Measurements from ENCODE around the gene HSD17B3.

Gene HSD17B3

DNA sequence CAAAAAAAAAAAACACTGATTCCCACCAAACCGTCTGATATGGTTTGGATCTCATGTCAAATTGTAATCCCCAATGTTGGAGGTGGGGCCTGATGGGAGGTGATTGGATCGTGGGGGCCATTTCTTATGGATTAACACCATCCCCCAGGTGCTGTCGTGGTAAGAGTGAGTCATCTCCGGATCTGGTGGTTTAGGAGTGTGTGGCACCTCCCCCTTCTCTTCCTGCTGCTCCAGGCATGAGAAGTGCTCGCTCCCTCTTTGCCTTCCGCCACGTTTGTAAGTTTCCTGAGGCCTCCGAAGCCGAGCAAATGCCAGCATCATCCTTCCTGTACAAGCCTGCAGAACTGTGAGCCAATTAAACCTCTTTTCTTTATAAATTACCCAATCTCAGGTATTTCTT lies 45.2 kb downstream of the HSD17B3 start:
- H4K20me1 ChIP-seq (ENCODE audit: insufficient read depth, low read length): no peaks in the 10 kb centered on the region
- 0 out of 2 replicates have a peak, but pooled peaks cover 3% of the 10 kb centered on the region for H3K27me3 ChIP-seq (ENCODE audit: insufficient read depth, low read length)
- no peak overlapping the region for H3K4me3 ChIP-seq (ENCODE audit: low read depth, low read length, poor library complexity, severe bottlenecking)
- H3K9me3 ChIP-seq (ENCODE audit: low read length): no peaks in the 10 kb centered on the region
- H3K27ac ChIP-seq (ENCODE audit: low read depth, low read length, poor library complexity, severe bottlenecking): no peak overlapping the region
- H2AFZ ChIP-seq (ENCODE audit: low read length): no peak overlapping the region
- H3F3A ChIP-seq (ENCODE audit: insufficient read depth, low read length): no peaks in the 10 kb centered on the region
- H3K9me2 ChIP-seq (ENCODE audit: low read depth, low read length): no peaks in the 10 kb centered on the region
- TF ChIP-seq, protein P1, sequence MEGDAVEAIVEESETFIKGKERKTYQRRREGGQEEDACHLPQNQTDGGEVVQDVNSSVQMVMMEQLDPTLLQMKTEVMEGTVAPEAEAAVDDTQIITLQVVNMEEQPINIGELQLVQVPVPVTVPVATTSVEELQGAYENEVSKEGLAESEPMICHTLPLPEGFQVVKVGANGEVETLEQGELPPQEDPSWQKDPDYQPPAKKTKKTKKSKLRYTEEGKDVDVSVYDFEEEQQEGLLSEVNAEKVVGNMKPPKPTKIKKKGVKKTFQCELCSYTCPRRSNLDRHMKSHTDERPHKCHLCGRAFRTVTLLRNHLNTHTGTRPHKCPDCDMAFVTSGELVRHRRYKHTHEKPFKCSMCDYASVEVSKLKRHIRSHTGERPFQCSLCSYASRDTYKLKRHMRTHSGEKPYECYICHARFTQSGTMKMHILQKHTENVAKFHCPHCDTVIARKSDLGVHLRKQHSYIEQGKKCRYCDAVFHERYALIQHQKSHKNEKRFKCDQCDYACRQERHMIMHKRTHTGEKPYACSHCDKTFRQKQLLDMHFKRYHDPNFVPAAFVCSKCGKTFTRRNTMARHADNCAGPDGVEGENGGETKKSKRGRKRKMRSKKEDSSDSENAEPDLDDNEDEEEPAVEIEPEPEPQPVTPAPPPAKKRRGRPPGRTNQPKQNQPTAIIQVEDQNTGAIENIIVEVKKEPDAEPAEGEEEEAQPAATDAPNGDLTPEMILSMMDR (IDR thresholded peaks at IDR 0.05; ENCODE audit: low read length): no peak
- TF ChIP-seq EZH2 (IDR thresholded peaks at IDR 0.05; ENCODE audit: borderline replicate concordance, low read length): no peak
- H3K4me2 ChIP-seq (ENCODE audit: low read length): no peak overlapping the region
- H3K9ac ChIP-seq (ENCODE audit: low read length): no peak overlapping the region
- no peaks in the 10 kb centered on the region for H3K79me2 ChIP-seq (ENCODE audit: insufficient read depth, low read length)
- H3K36me3 ChIP-seq (ENCODE audit: insufficient read depth, low read length): no peaks in the 10 kb centered on the region
- peaks cover 7% of the 10 kb centered on the region for H3K4me1 ChIP-seq (ENCODE audit: insufficient read depth, low read length, severe bottlenecking)

DNA sequence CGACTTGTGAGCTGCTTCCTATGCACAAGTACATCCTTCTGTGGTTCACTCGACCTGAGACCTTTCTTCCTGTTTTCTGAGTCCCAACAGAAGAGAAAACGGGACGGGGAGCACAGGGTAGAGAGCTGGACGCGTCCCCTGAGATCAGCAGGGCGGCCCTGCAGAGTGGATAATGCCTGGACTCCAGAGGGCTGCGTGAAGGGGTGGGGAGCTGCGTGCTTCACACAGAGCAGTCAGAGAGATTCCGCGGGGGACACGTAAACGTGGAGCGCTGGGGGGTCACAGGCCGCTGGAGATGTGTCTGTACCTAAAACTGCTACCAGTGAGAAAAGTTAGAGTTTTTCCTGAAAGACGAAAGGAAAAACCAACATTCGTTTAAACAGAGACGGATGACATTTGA lies 46.3 kb downstream of the HSD17B3 start:
- H3K79me2 ChIP-seq (ENCODE audit: insufficient read depth, low read length): no peaks in the 10 kb centered on the region
- no peaks in the 10 kb centered on the region for H4K20me1 ChIP-seq (ENCODE audit: insufficient read depth, low read length)
- no peaks in the 10 kb centered on the region for H3K36me3 ChIP-seq (ENCODE audit: insufficient read depth, low read length)
- H3K4me3 ChIP-seq (ENCODE audit: low read depth, low read length, poor library complexity, severe bottlenecking): no peak overlapping the region
- no peak overlapping the region for H3K4me2 ChIP-seq (ENCODE audit: low read length)
- no peaks in the 10 kb centered on the region for H3K9me3 ChIP-seq (ENCODE audit: low read length)
- no peaks in the 10 kb centered on the region for H3K9me2 ChIP-seq (ENCODE audit: low read depth, low read length)
- H2AFZ ChIP-seq (ENCODE audit: low read length): no peak overlapping the region
- no peak overlapping the region for H3K9ac ChIP-seq (ENCODE audit: low read length)
- TF ChIP-seq, protein P1 (IDR thresholded peaks at IDR 0.05; ENCODE audit: low read length): no peak
- TF ChIP-seq EZH2 (IDR thresholded peaks at IDR 0.05; ENCODE audit: borderline replicate concordance, low read length): no peak
- no peaks in the 10 kb centered on the region for H3F3A ChIP-seq (ENCODE audit: insufficient read depth, low read length)
- H3K27me3 ChIP-seq (ENCODE audit: insufficient read depth, low read length): 0 out of 2 replicates have a peak, but pooled peaks cover 3% of the 10 kb centered on the region
- peaks cover 7% of the 10 kb centered on the region for H3K4me1 ChIP-seq (ENCODE audit: insufficient read depth, low read length, severe bottlenecking)
- no peak overlapping the region for H3K27ac ChIP-seq (ENCODE audit: low read depth, low read length, poor library complexity, severe bottlenecking)

DNA sequence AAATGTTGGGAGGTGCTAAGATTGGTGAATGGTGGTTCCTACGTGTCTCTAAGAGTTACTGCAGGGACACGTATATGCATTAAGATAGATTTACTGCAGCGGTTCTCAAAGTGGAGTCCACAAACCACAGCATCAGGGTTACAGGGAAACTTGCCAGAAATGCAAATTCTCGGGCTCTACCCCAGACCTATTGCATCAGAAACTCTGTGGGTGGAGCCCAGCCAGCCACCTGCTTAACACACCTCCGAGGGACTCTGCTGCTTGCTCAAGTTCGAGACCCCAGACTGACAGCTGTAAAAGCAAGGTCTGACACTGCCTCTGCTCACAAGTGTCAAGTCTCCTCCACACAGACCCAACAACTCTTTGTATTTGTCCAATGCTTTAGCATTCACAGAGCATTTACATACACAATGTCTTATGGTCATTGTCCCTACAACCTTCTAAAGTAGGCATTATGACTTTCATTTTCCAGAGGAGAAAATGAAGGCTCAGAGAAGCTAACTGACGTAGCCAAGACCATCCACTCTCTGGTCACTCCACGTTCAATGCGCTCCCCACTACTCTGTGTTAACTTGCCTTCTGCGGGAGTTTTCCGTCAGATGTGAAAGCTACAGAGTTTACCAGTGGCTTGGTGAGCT lies 48.8 kb downstream of the HSD17B3 start:
- no peaks in the 10 kb centered on the region for H3K9me2 ChIP-seq (ENCODE audit: low read depth, low read length)
- no peak overlapping the region for H2AFZ ChIP-seq (ENCODE audit: low read length)
- no peaks in the 10 kb centered on the region for H3F3A ChIP-seq (ENCODE audit: insufficient read depth, low read length)
- peak overlapping the region; percentile 16; the same call in 1 of the 2 replicates for H3K4me2 ChIP-seq (ENCODE audit: low read length)
- H3K4me1 ChIP-seq (ENCODE audit: insufficient read depth, low read length, severe bottlenecking): peaks cover 7% of the 10 kb centered on the region
- no peaks in the 10 kb centered on the region for H3K79me2 ChIP-seq (ENCODE audit: insufficient read depth, low read length)
- no peak overlapping the region for H3K9ac ChIP-seq (ENCODE audit: low read length)
- H3K9me3 ChIP-seq (ENCODE audit: low read length): no peaks in the 10 kb centered on the region
- no peaks in the 10 kb centered on the region for H4K20me1 ChIP-seq (ENCODE audit: insufficient read depth, low read length)
- TF ChIP-seq, protein P1 (IDR thresholded peaks at IDR 0.05; ENCODE audit: low read length): no peak
- TF ChIP-seq EZH2 (IDR thresholded peaks at IDR 0.05; ENCODE audit: borderline replicate concordance, low read length): no peak
- no peak overlapping the region for H3K27ac ChIP-seq (ENCODE audit: low read depth, low read length, poor library complexity, severe bottlenecking)
- 0 out of 2 replicates have a peak, but pooled peaks cover 3% of the 10 kb centered on the region for H3K27me3 ChIP-seq (ENCODE audit: insufficient read depth, low read length)
- H3K36me3 ChIP-seq (ENCODE audit: insufficient read depth, low read length): no peaks in the 10 kb centered on the region
- no peak overlapping the region for H3K4me3 ChIP-seq (ENCODE audit: low read depth, low read length, poor library complexity, severe bottlenecking)
